H1 (cell line): ENCODE results near the gene KRTAP5-1. TPM values are rescaled to one million over a fixed set of nuclear protein-coding genes. Genes with fewer than 3 reads are reported as not detected.
"Not testable (repeated sequence)": the region's sequence is repeated elsewhere in the genome, so short reads cannot be mapped to it uniquely, and the experiment has no call there.

Experiments used
- CTCF ChIA-PET: fragments of 300-600 bp; sonication (Branson Sonifier 250); formaldehyde crosslinking; loops from one replicate; lab custom pipeline; 2021; ENCODE audit not compliant: partially characterized antibody; lab: Charles Lee
- POLR2A ChIA-PET: fragments of 300-600 bp; sonication (Branson Sonifier 250); formaldehyde crosslinking; loops from one replicate; lab custom pipeline; 2021; ENCODE audit warnings: inconsistent platforms; ENCODE audit not compliant: partially characterized antibody; lab: Charles Lee
- DNase-seq, 2 experiments: peaks; one replicate each; pipeline versions ENCODE4 v3.0.0 to v3.0.0-alpha.2; 2010 to 2022; ENCODE audit warnings: low spot score in 2 of 2, low read depth in 1 of 2, mixed read lengths in 1 of 2
- FAIRE-seq: peaks from 2 replicates; lab custom pipeline; 2011; peaks lifted over from hg19 to GRCh38; lab: Jason Lieb, UNC
- H2AFZ ChIP-seq: 2 replicates; pipeline ENCODE4 v1.8.1; 2012; ENCODE audit warnings: low read length, inconsistent platforms
- H2AK5ac ChIP-seq: 2 replicates; pipeline ENCODE4 v1.6.1; 2013; ENCODE audit warnings: low read depth, low read length
- H2BK120ac ChIP-seq: replicated peaks from 2 replicates; pipeline ENCODE3; 2013; ENCODE audit warnings: low read depth, low read length, inconsistent platforms
- H2BK12ac ChIP-seq: 2 replicates; pipeline ENCODE4 v1.6.1; 2013; ENCODE audit warnings: low read depth, low read length
- H2BK15ac ChIP-seq: 2 replicates; pipeline ENCODE4 v1.6.1; 2013; ENCODE audit warnings: low read length
- H2BK20ac ChIP-seq: 2 replicates; pipeline ENCODE4 v1.6.1; 2013; ENCODE audit warnings: low read length
- H2BK5ac ChIP-seq: 2 replicates; pipeline ENCODE4 v1.6.1; 2013; ENCODE audit warnings: low read depth, low read length
- H3K14ac ChIP-seq: 2 replicates; pipeline ENCODE4 v1.6.1; 2013; ENCODE audit warnings: inconsistent platforms; ENCODE audit not compliant: insufficient read length
- H3K18ac ChIP-seq: 2 replicates; pipeline ENCODE4 v1.6.1; 2013; ENCODE audit warnings: low read length; ENCODE audit errors: extremely low read depth
- H3K23ac ChIP-seq: 2 replicates; pipeline ENCODE4 v1.6.1; 2013; ENCODE audit warnings: inconsistent platforms; ENCODE audit not compliant: insufficient read length
- H3K23me2 ChIP-seq: 2 replicates; pipeline ENCODE4 v1.6.1; 2013; ENCODE audit warnings: low read depth, low read length
- H3K27ac ChIP-seq: 2 replicates; pipeline ENCODE4 v1.6.1; 2011; ENCODE audit warnings: low read depth, low read length, inconsistent platforms
- H3K27me3 ChIP-seq, 4 experiments: replicated peaks in 1 of 4; 1 replicate in 1 of 4; 2 replicates in 3 of 4; pipeline versions ENCODE4 v1.6.1 to v1.8.1; 2011 to 2013; ENCODE audit warnings: low read length in 3 of 4, mild to moderate bottlenecking in 3 of 4, inconsistent platforms in 2 of 4, mixed read lengths in 2 of 4, moderate library complexity in 1 of 4; ENCODE audit not compliant: control insufficient read depth in 3 of 4, insufficient read depth in 3 of 4; ENCODE audit errors: extremely low read depth in 1 of 4
- H3K36me3 ChIP-seq, 4 experiments: 2 replicates each; pipeline versions ENCODE4 v1.6.1 to v1.8.1; 2011 to 2013; ENCODE audit warnings: mild to moderate bottlenecking in 4 of 4, low read length in 3 of 4, moderate library complexity in 2 of 4, control low read depth in 1 of 4, inconsistent platforms in 1 of 4; ENCODE audit not compliant: insufficient read depth in 4 of 4, control insufficient read depth in 2 of 4
- H3K4ac ChIP-seq: replicated peaks from 2 replicates; pipeline ENCODE3; 2013; ENCODE audit warnings: low read length, low read depth, mixed read lengths, inconsistent platforms; ENCODE audit not compliant: insufficient read length
- H3K4me1 ChIP-seq, 4 experiments: replicated peaks in 1 of 4; 1 replicate in 1 of 4; 2 replicates in 3 of 4; pipeline versions ENCODE4 v1.6.1 to v1.8.1; 2011 to 2013; ENCODE audit warnings: low read length in 3 of 4, inconsistent platforms in 2 of 4, mixed read lengths in 1 of 4; ENCODE audit not compliant: insufficient read depth in 4 of 4, control insufficient read depth in 3 of 4
- H3K4me2 ChIP-seq, 2 experiments: 2 replicates each; pipeline versions ENCODE4 v1.6.1 to v1.8.1; 2011 to 2013; ENCODE audit warnings: low read depth in 2 of 2, low read length in 2 of 2, control low read depth in 1 of 2, inconsistent platforms in 1 of 2, mild to moderate bottlenecking in 1 of 2; ENCODE audit not compliant: insufficient read depth in 1 of 2
- H3K4me3 ChIP-seq, 4 experiments: fragments of 200-600, 300-600 bp in 1 of 4; sonication (generic), shearing (Covaris generic), sonication (Bioruptor Twin) in 1 of 4; 2 replicates each; pipeline versions ENCODE4 v1.5.1 to v1.8.1; 2011 to 2016; ENCODE audit warnings: low read length in 4 of 4, low read depth in 3 of 4, control low read depth in 2 of 4, inconsistent platforms in 2 of 4, mild to moderate bottlenecking in 2 of 4, mixed read lengths in 1 of 4, moderate library complexity in 1 of 4; ENCODE audit not compliant: insufficient read depth in 2 of 4; ENCODE audit errors: extremely low read depth in 1 of 4
- H3K56ac ChIP-seq: replicated peaks from 2 replicates; pipeline ENCODE3; 2013; ENCODE audit warnings: low read depth, mild to moderate bottlenecking, mixed read lengths, low read length, inconsistent platforms; ENCODE audit not compliant: insufficient read length
- H3K79me1 ChIP-seq: 2 replicates; pipeline ENCODE4 v1.6.1; 2013; ENCODE audit warnings: low read depth, low read length, control low read depth
- H3K79me2 ChIP-seq, 2 experiments: 2 replicates each; pipeline versions ENCODE4 v1.6.1 to v1.8.1; 2012 to 2013; ENCODE audit warnings: low read length in 2 of 2, mild to moderate bottlenecking in 2 of 2, inconsistent platforms in 1 of 2; ENCODE audit not compliant: insufficient read depth in 2 of 2, control insufficient read depth in 1 of 2
- H3K9ac ChIP-seq, 4 experiments: replicated peaks in 1 of 4; 1 replicate in 1 of 4; 2 replicates in 3 of 4; pipeline versions ENCODE4 v1.6.1 to v1.8.1; 2011 to 2013; ENCODE audit warnings: low read depth in 3 of 4, low read length in 3 of 4, control low read depth in 2 of 4, mild to moderate bottlenecking in 2 of 4, moderate library complexity in 2 of 4, inconsistent platforms in 1 of 4; ENCODE audit errors: extremely low read depth in 1 of 4
- H3K9me3 ChIP-seq, 2 experiments: 2 replicates each; pipeline versions ENCODE4 v1.6.1 to v1.8.1; 2012 to 2013; ENCODE audit warnings: mild to moderate bottlenecking in 2 of 2, moderate library complexity in 2 of 2, control low read depth in 1 of 2, inconsistent platforms in 1 of 2, low read depth in 1 of 2, low read length in 1 of 2, mixed read lengths in 1 of 2; ENCODE audit not compliant: insufficient read depth in 2 of 2
- H4K20me1 ChIP-seq, 2 experiments: replicated peaks in 1 of 2; 2 replicates each; pipeline versions ENCODE3 to v1.8.1; 2011 to 2013; ENCODE audit warnings: inconsistent platforms in 2 of 2, low read length in 2 of 2, mild to moderate bottlenecking in 1 of 2; ENCODE audit not compliant: insufficient read depth in 2 of 2, control insufficient read depth in 1 of 2
- H4K5ac ChIP-seq: 2 replicates; pipeline ENCODE4 v1.6.1; 2013; ENCODE audit warnings: low read length, low read depth, mixed read lengths, inconsistent platforms; ENCODE audit not compliant: insufficient read length
- H4K8ac ChIP-seq: 2 replicates; pipeline ENCODE4 v1.8.0; 2013; ENCODE audit warnings: mild to moderate bottlenecking, moderate library complexity, low read length, inconsistent platforms; ENCODE audit not compliant: insufficient read depth; ENCODE audit errors: extremely low read depth
- H4K91ac ChIP-seq: replicated peaks from 2 replicates; pipeline ENCODE3; 2013; ENCODE audit warnings: low read length, mixed read lengths, inconsistent platforms; ENCODE audit not compliant: insufficient read length
- WGBS, 2 experiments: shearing (Covaris generic) in 1 of 2; methylation state at CpG; one replicate each; pipeline versions ENCODE4 v1.1.6 to v1.1.7; 2013 to 2015; ENCODE audit warnings: low lambda C conversion rate in 2 of 2, mixed read lengths in 2 of 2, inconsistent platforms in 1 of 2, low coverage in 1 of 2, missing lambda C conversion rate in 1 of 2; ENCODE audit not compliant: insufficient replicate concordance in 2 of 2, insufficient coverage in 1 of 2, insufficient read length in 1 of 2; ENCODE audit errors: extremely low coverage in 1 of 2, missing lambda C conversion rate in 1 of 2; 5-methylcytosine and 5-hydroxymethylcytosine counted together
- polyA plus RNA-seq, 7 experiments: library from polyadenylated mRNA; depleted of rRNA in 3 of 7; stranded (reverse) in 5 of 7; unstranded in 2 of 7; fragments of >200 nt in 5 of 7; fragments of 200-250 nt in 2 of 7; gene quantifications; 1 replicate in 5 of 7; 2 replicates in 1 of 7; 4 replicates in 1 of 7; pipeline versions ENCODE4 v1.2.1 to v1.2.3, GENCODE V29; 2011 to 2013; ENCODE audit warnings: missing spikeins in 2 of 7, mixed read lengths in 2 of 7
- total RNA-seq: library from RNA; stranded (reverse); fragmentation: NEBNext Ultra II Directional; extraction: Animal tissue kit (Norgen Biotek cat#: 25700); gene quantifications from 2 replicates; pipeline ENCODE4 v1.2.1, GENCODE V29; 2021

The KRTAP5-1 gene
- total and polyA plus RNA-seq, 2 of the 8 experiments (the other 6 are each of a cell fraction or from before 2014, with no cell fraction given): not detected

DNA sequence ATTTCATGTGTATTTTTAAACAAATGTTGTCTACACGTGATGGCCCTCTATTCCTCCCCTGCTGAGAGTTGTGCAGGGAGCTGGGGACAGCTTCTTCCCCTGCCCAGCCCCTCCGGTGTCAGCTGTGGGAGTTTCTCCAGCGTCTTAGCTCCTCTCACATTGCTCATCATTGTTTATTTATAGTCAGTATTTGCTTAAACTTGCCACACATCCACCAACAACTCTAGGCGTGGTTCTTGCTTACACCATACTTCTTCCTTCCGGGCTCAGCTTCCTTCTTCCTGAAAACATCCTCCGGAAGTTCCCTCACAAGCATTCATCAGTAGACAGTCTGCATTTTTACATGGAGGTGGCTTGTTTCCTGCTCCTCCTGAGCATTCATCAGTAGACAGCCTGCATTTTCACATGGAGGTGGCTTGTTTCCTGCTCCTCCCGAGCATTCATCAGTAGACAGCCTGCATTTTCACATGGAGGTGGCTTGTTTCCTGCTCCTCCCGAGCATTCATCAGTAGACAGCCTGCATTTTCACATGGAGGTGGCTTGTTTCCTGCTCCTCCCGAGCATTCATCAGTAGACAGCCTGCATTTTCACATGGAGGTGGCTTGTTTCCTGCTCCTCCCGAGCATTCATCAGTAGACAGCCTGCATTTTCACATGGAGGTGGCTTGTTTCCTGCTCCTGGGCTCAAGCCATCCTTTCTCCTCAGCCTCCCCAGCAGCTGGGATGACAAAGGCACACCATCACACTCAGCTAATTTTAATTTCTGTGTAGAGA is 4.3 kb upstream of the KRTAP5-1 start:
- H3K9me3 ChIP-seq, H3K79me1 ChIP-seq, H2AK5ac ChIP-seq, H3K27ac ChIP-seq, H3K27me3 ChIP-seq, H3K4ac ChIP-seq, H4K20me1 ChIP-seq, H3K18ac ChIP-seq, H2BK120ac ChIP-seq, H3K4me1 ChIP-seq, H2AFZ ChIP-seq, POLR2A ChIA-PET, H4K5ac ChIP-seq, H3K56ac ChIP-seq, H4K91ac ChIP-seq, H3K4me3 ChIP-seq, H2BK15ac ChIP-seq, H3K4me2 ChIP-seq, DNase-seq, FAIRE-seq, H2BK12ac ChIP-seq, H3K79me2 ChIP-seq, H3K14ac ChIP-seq, H3K23ac ChIP-seq, H2BK20ac ChIP-seq, H3K23me2 ChIP-seq, H3K36me3 ChIP-seq, H4K8ac ChIP-seq, H2BK5ac ChIP-seq, H3K9ac ChIP-seq: not testable (repeated sequence)
- CTCF ChIA-PET: interaction anchor here (0.6 to 3.2 kb wide), 6 partner anchors 9 to 42 kb away, joined by 3 to 20 read pairs (median 5); no protein-coding TSS in a partner anchor
- 77% methylated on average over 7 of the region's 10 CpGs; no CpG with 5 or more reads in 1 of the 2 experiments for WGBS, 2 experiments
